HG03060 (cell line): Measurements from ENCODE around the gene FAM89A.
"Not testable (repeated sequence)": the region's sequence is repeated elsewhere in the genome, so short reads cannot be mapped to it uniquely, and the experiment has no call there.

ENCODE experiments used
- ATAC-seq: cut with Tn5 transposase; IDR thresholded peaks from one replicate; pipeline ENCODE4 v1.9.1; 2021; ENCODE audit warnings: low read depth, moderate number of reproducible peaks; ENCODE audit not compliant: unreplicated experiment

FAM89A gene

DNA sequence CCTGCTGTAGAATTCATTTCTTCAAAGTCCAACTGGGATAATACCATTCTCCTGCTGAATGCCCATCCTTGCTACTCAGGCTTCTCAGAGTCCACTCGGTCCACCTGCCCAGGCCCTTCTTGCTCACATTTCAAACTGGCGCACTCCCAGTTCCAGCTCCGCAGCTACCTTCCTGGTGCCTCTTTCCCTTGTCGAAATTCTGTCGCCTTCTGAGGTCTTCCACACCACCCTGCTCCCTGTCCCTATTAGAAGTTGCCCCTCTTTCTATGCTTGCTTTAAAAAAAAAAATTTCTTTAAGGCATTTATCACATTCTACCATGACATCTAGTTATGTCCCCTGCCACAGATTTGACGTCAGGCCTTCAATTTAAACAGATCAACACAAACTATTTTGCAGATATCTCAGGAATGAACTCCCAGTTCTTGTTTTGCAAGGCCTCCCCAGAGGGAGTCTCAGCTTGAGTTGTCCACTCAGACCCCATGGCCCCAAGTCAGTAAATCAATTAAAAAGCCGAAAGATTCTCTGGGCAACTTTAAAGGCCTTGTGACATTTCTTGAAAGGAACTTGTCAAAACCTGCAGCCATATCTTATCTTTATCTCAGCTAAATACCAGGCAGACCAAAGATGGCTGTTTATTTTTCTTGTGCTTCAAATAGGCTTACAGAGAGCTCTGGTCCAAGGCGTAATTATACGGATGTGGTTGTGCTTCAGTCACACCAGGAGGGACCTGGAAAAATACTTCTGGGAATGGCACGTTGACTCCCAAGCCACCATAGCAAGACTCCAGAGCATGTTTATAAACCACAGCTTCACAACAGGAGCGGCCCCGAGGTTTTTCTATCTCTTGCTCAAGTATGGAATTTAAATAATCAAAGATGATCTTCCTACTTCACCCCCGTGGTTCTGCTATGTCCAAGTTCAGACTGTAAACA, 2.2 kb downstream of the FAM89A start:
- no peak for ATAC-seq

- ATAC-seq = no peak
These were observed 3.6 kb downstream of the FAM89A start for GRCh38 chr1:231036416-231036815.

DNA sequence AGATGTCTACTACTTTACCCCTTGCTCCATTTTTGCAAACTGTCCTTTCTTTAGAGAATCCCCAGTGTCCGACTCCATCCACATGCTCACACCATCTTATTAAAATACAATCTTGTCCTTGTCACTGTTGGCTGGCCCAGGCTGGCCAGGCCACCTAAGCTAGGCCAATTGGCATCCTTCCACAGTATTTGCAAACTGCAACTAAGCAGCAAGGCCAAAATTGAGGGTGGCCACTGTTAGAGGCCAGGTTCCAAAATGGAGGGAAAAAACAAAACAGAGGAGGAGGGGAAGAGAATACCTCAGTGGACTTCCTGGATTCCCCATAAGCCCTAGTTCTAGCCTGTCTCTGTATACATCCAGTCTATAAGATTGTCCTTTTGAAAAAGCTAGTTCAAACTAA, 4.3 kb downstream of the FAM89A start:
- ATAC-seq = no peak

- ATAC-seq = no peak
These were observed 7.1 kb downstream of the FAM89A start for GRCh38 chr1:231032963-231033362.

DNA sequence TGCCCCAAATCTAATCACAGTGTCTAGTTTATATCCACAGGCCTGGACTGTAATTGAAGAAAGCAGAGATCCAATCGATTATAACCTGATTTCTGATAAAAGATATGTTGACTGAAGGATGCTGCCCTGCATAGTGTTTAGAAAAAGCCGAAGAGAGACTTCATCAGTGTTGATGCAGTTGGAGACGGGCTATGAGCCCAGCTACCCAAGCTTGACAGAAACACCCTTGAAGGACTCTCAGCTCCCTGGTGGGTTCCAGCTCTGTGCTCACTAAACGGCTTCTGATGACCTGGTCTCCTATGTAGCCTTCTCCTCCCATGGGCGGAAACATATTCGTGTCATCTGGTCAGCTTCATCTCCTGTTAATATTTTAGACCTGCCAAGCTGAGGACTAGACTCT, 10.2 kb downstream of the FAM89A start:
- no peak for ATAC-seq

DNA sequence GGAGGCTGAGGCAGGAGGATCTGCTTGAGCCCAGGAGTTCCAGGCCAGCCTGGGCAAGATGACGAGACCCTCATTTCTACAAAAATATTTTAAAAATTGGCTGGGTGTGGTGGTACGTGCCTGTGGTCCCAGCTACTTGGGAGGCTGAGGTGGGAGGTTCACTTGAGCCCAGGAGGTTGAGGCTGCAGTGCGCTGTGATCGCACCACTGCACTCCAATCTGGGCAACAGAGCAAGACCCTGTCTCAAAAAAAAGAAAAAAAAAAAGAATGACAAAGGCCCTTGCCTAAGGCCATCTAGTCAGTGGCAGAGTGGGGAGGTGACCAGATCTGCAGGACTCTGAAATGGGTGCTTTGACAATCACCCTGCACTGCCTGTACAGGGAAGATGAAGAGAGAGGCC, 10.8 kb downstream of the FAM89A start:
- ATAC-seq = not testable (repeated sequence)

- ATAC-seq = no peak
These were observed 11.4 kb downstream of the FAM89A start for GRCh38 chr1:231028682-231029081.

DNA sequence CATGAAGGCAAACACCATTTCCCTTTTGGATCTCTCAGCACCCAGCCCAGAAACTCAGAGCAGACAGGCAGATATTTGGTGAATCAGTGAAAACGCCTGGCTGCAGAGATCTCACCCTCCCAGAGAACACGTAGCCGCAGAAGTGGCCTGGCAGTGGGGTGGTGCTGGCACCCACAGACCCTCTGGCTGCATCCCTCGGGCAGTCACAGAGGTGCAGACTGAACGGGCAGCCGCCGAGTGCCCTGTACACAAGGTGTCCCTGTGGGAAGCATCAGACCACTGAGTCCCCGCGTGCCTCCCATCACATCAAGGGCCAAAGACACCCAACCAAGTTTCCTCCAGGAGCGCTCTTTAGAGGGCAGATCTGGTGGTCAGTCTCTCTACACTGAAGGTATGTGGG, 12.1 kb downstream of the FAM89A start:
- no peak for ATAC-seq

DNA sequence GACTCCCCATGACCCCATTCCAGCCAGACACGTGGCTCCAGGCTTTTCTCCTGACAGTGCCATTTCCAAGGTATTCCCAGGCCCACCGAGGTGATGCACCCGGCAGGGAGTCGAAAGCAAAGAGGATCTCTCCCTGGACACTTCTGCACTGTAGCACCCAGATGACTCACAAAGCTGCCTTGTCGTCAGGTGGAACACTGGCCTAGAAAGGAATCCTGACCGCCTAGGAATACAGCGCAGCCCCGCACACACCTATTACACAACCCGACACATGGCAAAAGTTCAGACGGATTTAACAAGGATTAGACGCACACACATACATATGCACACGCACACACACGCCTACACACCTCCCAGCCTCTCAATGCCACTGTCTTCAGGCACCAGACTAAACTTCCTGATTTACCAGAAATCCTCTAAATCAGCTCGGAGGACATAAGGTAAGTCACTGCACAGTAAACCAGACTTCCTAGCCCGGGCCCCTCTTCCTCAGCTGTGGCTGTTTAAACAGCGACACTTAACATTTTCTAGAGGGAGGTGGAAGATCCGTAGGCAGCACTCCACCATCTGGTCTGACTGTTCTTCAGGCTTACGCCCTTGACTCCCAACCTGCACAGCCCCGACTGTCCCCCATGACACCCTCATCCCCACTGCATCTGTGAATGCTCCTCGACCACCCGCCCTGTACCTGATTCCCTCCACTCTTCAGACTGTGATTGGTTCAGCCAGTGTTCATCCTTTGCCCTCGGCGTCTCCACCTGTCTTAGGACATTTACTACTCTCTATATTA, 12.7 kb downstream of the FAM89A start:
- no peak for ATAC-seq

- ATAC-seq = no peak
These were observed 13.5 kb downstream of the FAM89A start for GRCh38 chr1:231026576-231026975.

DNA sequence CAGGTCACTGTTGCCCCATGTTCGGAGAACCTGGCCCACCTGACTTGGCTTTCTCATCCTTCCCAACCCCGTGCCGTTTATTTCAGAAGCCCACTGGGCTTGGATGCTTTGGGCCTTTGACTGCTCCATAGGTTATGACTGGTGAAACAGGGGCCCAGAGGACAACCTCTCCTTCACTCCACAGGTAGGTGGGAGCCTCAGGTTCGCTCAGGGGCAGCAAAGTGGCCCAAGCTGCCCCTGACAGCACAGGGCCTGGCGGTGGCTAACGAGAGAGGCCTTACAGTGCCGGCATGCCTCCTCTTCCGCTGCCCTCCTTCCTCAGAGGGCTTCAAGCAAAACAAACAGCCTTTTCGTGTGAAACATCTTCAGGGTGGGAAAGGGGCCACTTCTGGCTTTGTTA, 16.9 kb downstream of the FAM89A start:
- ATAC-seq = no peak

DNA sequence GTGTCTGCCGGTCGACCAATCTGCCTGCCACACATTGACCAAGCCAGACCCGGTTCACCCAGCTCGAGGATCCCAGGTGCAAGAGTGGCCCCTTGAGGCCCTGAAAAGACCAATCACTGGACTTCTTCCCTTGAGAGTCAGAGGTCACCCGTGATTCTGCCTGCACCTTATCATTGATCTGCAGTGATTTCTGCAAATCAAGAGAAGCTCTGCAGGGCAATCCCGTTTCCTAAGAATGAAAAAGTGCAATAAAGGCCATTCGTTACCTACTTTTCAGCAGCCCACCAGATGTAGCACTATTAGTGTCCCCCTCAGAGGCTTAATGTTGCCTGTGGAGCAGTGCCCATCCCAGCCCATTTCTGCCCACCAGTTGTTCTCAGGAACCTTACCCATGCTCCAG, 17.5 kb downstream of the FAM89A start:
- ATAC-seq = not testable (repeated sequence)

DNA sequence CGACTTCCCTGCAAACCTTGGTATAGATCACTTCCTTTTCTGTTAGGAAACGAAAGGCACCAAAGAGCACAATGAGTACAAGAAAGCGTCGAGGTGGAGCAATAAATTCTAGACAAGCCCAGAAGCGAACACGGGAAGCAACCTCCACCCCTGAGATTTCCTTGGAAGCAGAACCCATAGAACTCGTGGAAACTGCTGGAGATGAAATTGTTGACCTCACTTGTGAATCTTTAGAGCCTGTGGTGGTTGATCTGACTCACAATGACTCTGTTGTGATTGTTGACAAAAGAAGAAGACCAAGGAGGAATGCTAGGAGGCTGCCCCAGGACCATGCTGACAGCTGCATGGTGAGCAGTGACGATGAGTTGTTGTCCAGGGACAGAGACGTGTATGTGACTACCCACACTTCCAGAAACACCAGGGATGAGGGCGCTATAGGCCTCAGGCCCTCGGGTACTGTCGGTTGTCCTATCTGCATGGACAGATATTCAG, 18.5 kb downstream of the FAM89A start:
- no peak for ATAC-seq

GRCh38 chr1:231020816-231021215, 19.2 kb downstream of the FAM89A start:
- no peak for ATAC-seq

GRCh38 chr1:231020139-231020601, 19.9 kb downstream of the FAM89A start:
- ATAC-seq = no peak

- ATAC-seq = no peak
These were observed 20.3 kb downstream of the FAM89A start for GRCh38 chr1:231019711-231020110.

DNA sequence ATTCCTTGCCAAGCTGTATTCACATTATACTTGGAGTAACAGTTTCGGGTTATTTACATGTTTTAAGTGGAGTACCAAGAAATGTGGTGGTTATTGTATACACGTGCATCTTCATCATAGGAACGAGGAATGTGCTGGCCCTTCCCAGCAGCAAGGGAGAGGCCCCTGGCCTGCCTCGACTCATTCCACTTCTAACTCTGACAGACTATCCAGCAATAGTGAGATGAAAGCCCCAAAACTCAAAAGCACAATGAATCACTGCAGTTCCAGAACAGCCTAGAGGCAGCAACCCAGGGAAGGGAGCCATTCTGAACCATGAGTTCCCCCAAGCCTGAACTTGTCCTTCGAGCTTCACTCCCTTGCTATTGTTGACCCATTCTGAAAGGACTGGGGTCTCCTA, 23.1 kb downstream of the FAM89A start:
- no peak for ATAC-seq

DNA sequence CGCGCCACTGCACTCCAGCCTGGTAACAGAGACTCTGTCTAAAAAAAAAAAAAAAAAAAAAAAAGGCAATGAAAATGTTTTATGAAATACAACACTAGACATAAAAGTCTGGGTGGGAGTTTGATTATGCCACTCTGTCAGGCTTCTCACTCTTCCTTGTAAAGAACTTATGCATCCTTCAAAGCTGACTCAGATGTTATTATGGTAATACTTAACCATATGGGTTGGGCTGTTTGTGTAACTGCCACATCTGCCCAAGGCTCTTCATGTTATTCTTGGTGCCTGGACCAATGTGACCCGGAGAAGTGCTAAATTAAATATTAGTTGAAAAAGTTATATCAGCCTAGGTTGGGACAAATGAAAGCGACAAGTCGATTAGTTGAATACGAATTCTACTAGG, 23.8 kb downstream of the FAM89A start:
- no peak for ATAC-seq

DNA sequence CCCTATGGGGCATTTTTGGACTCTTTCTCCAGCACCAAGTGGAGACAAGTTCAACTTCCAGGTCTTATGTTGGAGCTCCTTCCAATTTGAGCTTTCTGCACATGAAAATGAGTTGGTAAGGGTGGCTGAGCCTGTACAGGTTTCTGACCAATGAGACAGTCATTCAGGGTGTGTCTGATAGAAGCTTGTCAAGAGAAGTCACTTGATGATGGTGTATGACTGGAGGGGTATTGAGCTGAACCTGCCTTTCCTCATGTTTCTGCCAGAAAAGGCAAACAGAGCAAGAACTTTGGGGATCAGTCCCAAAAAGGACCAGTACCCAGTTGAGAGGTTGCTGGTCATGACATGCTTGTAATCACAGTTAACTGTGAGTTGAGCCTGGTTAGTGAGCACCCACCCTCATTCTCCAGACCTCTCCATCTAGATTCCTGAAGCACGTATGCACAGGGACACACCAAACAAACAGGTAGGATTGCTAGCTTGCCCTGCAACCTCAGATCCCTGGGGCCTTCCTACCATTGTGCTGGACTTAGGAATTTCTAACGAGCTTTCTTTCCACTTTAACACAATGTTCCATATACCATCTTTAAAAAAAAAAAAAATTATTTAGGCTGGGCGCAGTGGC, 26.6 kb downstream of the FAM89A start:
- ATAC-seq = no peak

DNA sequence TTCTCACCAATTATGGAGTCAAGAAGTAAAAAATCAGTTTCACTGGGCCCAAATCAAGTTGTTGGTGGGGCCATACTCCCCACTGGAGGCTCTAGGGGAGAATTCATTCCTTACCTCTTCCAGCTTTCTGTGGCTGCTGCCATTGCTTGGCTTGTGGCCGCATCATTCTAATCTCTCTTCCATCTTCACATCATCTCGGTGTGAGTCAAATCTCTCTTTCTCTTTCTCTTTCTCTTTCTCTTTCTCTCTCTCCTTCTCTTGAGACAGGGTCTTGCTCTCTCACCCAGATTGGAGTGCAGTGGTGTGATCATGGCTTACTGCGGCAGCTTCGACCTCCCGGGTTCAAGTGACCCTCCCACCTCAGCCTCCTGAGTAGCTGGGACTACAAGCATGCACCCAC, 28.1 kb downstream of the FAM89A start:
- ATAC-seq = no peak

GRCh38 chr1:231011360-231011759, 28.7 kb downstream of the FAM89A start:
- ATAC-seq = no peak
